ENCODE measurements around the gene C1GALT1.
"Not testable (repeated sequence)": the region's sequence is repeated elsewhere in the genome, so short reads cannot be mapped to it uniquely, and the experiment has no call there.

C1GALT1 gene

DNA sequence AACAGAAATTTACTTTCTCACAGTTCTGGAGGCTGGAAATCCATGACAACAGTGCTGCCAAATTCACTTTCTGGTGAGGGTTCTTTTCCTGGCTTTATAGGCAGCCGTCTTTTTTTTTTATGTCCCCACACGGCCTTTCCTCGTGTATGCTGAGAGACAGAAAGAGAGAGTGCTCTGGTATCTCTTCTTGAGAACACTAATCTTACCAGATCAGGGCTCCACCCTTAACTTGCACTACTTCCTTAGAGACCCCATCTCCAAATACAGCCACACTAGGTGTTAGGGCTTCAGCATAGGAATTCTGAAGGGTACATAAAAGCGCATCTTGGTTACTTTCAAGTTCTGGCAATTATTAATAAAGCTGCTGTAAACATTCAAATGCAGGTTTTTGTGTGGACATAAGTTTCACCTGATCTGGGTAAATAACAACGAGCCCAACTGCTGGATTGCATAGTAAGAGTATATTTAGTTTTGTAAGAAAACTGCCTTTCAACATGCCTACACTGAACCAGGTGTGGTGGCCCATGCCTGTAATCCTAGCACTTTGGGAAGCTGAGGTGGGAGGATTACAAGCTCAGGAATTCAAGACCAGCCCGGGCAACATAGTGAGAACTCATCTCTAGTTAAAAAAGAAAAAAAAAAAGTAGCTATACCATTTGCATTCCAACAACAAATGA lies 8.2 kb upstream of the C1GALT1 start:
- no peak for DNase-seq

DNA sequence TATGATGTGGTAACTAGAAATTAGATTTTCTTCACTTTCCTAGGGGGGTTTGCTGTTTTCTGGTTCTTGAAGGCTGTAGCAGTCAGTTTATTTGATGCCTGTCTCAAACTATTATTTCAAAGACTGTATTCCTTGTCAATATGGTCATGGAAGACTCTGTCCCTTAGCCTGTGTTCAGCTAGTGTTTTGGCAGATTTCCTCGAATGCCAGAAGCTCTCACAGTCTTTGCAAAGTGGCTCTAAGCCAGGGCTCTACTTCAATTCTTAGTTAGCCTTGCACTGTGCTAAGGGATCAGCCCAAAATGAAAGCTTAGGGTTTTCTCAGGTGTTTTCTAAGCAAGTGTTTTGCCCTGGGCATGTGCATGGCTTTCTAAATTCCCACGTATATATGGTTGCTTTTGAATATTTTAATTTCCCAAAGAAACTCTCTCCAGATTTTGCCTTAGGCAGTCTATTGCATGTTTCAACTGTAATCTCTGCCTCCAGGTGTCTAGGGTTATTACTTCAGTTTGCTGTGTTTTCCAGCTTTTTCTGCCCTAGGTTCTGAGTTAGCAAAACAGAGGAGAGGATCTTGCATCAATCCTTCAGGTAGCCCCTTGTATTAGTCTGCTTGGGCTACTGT lies 7.2 kb upstream of the C1GALT1 start:
- DNase-seq: no peak

DNA sequence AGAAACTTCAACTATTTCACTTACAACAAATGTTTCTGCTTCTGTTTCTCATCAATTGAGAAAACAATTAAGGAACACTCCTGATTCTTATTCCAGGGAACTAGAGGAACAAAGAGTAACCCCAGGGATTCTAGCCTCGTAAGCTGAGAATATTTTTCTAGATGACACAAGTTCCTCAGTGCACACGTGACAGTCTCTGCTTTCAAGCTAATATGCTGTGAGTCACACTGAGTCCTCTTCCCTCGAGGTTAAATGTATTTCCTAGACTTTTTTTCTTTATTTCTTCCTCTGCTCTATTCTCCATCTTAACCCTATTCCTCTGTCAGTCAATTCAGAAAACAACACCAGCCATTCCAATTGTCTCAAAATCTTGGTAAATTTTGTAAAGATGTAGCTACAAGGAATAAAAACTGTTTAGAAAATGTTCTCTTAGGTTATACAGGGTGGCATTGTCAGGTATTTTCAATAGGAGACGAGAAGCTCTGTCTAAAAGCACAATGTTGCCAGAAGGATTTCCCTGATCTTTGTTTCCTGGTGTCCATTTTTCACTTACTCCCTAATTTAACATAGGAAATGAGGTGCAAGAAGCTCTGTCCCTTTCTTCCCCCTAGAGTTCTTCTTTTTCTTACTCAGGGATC lies 5.8 kb upstream of the C1GALT1 start:
- DNase-seq: peak; percentile 68

DNA sequence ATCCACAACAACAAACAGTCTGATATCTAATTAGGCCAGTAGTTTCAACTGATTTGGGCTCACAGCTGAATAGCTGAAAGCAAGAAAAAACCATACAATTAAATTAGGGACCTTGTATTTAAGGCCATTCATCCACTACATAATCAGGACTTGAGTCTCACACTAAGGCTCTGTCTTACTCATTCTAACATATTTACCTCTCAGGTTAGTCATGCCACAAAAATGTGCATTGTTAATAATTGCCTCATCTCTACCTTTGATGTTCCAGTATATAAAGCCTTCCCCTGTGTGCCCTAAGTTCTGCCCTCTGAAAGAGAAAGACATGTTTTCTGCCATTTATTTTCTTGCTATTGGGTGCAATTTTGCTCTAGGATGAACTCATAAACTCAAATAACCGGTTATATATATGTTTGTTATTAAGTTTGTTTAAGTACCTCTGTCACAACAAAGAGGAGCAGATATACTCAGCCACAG lies 5.3 kb upstream of the C1GALT1 start:
- DNase-seq: no peak

DNA sequence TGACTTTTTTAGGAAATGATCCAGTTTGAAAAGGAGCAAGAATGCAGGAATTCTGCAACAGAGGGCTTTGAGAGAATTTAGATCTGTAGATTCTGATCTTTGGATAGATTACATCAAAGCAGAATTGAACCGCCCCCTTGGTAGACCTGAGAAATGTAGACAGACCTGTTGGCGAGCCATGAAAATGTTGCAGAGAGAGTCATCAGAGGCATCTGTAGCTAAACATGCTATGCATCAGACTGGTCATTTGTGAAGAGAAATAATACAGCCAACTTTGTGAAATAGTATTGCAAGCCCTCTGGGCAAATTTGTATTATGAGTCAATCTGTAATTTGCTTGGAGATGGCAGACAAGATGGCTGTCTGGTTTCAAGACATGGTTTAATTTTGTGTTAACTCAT lies 4.3 kb upstream of the C1GALT1 start:
- no peak for DNase-seq

DNA sequence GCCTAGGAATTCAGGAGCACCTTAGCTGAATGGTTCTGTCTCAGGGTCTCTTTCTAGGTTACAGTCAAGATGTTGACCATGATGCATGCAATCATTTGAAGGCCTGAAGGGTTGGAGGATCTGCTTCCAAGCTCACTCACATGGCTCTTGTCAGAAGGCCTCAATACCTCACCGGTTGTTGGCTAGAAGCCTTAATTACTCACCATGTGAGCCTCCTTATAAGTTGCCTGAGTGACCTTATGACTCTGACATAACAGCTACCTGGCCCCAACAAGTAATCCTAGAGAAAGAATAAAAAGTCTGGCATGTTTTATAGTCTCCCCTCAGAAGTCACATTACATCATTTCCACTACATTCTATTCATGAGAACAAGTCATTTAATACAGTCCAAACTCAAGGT lies 3.4 kb upstream of the C1GALT1 start:
- DNase-seq: no peak

DNA sequence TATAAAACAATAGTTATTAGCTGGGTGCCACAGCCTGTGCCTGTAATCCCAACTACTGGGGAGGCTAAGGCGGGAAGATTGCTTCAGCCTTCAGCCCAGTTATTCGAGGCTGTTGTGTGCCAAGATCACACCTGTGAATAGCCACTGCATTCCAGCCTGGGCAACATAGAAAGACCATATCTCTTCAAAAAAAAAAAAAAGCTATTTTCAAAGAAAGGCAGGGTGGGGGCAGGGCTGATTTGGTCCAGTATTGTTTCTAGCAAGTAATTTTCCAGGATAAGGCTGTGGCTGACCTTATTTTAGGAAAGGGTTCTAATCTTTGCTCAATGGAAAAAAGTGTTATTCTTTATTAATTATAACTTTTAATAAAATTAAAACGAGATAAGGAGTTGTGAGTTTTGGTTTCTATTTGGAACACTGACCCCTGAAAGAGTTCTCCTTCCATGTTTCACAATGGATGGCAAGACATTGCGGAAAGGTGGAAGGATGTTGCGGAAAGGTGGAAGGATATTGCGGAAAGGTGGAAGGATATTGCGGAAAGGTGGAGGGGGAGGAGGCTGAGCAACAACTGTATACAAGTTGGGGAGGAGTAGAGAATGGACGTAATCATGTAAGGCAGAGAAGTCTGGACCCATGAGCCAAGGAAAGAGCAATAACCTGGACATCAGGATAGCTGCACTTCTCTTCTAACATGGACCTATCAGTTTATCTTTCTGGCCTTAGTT lies 1.5 kb upstream of the C1GALT1 start:
- no peak for DNase-seq

DNA sequence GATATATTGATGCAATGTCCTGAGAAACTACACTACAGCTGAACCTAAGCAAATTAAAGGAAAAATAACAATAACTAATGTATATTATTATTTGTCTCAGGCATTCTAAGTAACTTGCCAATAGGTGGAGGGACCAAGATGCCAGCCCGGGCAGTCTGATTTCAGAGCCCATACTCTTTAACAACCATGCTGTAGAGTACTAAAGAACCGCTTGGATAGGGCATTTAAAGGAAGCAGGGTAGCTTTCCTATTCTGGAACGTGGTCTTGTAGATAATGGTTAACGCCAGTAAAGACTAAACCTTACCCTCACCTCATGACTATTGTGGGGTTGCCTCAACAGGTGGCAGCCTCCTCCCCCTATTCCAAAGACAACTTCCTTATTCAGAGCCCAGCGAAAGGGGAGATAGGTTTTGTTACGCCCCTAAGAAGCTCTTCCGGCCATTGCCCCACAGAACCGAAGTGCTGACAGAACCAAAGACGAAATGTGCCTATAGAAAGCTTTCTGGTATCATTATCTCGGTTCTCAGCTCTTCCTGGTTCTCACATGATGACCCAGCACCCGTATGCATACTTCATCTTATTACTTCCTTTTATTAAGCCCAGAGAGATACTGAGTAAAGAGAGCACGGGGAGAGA lies 707 bp upstream of the C1GALT1 start:
- peak; percentile 80 for DNase-seq

DNA sequence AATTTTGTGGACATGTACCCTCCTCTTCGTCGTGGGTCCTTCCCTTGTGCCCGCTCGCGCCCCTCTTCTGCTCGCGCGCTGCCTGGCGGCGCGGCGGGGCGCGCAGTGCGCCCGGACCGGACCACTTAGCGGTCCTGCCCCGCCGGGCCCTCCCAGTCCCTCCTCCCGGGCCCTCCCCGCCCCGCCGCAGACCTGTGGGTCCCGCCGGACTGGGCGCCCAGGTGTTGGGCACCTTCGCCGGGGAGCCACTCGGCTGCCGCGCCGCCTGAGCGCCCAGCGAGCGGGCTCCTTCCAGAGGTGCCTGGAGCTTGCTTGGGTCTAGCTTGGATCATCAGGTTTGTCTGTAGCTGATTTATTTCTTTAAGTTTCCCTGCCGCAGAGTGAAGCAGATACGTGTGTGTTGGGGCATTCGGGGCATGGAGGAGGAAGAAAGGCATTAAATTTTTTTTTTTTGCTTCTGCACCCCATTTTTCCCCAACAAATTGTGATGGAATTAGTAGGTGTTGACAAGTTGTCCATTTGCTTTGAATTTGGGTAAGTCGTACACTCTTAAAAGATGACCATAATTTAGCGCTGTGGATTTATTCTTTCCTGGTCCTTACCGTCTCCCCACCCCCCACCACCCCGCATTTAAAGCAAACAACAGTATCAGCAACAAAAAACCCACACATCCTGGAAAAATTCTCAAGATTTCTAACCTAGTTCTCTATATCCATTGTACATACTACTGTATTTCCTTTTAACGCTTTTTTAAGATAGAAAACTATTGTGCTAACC lies 905 bp downstream of the C1GALT1 start:
- no peak for DNase-seq

DNA sequence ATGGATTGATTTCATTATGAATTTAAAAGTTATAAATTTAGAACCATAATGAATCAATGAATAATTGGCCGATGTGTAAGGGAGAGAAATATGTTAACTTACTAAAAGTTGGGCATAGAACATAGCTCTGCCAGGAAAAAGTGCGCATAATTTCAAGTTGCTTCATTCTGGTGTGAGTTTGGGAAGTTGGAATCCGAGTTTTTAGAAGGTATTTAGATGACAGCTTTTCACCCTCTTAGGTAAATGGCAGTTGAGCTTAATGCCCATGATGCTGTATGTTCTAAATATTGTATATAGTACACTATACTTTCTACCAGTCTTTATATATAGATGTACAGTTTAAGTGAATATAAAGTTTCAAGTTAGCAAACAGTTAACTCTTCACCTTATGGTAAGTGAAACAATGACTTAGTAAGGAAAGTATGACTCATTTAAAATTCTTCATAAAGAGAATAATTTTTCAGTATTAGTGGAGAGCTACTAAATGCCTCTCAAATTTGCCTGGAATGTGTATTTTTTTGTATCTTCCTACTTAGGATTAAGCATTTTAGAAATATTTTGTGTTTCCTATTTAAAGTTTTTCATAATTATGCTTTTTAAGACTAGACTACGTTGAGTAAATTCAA lies 1.6 kb downstream of the C1GALT1 start:
- DNase-seq: no peak

DNA sequence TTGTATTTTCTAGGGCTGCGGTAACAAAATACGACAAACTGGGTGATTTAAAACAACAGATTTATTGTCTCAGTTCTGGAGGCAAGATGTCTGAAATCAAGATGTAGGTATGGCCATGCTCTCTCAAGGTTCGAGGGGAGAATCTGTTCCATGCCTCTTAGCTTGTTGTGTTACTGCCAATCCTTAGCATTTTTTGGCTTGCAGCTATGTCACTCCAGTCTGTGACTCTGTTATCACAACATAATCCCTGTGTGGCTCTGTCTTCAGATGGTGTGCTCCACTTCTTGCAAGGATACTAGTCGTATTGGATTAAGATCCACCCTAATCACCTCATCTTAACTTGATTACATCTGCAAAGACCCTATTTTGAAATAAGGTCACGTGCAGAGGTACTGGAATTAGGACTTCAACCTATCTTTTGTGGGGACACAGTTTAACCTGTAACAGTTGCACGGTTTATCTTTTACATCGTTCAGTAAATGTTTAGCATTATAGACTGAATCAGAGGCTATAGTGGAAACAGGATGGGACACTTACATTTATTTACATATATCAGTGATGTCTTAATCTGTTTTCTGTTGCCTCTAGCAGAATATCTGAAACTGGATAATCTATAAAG lies 3.1 kb downstream of the C1GALT1 start:
- DNase-seq: no peak

DNA sequence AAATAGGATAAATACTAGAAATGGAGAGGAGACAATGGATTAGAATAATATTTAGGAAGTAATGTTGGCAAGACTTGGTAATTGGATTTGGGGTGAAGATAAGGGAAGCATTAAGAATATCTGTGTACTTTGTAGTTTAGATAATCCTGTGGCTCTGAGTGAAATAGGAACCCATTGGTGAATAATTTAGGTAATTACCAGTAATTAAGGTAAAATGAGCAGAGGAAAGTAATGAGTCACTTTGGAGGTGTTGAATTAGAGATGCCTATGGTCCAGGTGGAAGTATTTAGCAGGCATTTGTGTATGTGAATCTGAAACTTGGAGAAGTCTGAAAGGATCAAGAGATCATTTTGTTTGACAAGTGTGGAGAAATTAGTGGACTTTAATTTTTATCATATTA lies 5.7 kb downstream of the C1GALT1 start:
- DNase-seq: no peak

DNA sequence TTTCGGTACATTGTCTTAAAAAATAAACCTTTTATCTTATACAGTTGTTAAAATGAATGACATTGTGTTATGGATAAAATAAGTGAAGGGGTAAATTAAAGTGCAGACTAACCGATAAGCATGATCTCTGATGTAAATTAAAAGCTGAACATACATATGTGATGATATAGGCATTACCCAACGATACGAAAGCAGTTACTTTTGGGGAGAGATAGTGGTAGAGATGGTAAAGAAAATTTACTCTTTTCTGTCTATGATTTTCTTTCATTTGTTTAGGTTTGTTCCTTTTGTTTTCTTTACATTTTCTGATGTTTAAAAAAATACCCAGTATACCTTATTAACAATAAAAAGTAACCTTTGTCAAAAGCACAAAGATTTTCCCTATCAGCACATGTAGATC lies 6.4 kb downstream of the C1GALT1 start:
- no peak for DNase-seq

DNA sequence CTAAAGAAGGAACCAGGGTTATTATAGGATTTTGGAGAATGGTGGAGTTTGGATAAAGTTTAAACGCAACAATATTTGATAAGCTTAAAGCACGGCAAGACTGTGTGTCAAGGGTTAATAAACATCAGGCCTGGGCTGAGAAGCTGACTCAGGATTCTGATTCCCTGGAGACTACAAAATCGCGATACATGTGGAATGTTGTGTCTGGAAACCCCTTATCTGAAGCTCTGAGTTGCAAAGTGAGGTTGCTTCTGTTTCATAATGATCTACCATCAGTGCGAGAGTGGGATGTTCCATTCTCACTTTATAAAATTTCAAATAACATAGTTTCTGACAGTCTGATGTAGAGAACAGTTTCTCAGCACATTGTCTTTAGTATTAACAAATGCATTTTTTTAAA lies 7.8 kb downstream of the C1GALT1 start:
- no peak for DNase-seq

DNA sequence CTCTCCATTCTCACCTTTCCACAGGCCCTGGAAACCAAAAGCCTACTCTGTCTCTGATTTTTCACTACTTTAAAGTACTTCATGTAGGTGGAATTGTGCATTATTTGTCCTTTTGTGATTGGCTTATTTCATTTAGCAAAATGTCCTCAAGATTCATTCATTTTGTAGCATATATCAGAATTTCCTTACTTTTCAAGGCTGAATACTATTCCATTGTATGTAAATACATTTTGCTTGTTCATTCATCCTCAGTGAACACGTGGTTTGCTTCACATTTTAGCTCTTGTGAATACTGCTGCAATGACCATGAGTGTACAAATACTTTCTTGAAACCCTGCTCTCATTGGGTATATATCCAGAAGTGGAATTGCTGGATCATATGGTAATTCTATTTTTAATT lies 8.8 kb downstream of the C1GALT1 start:
- DNase-seq: no peak

DNA sequence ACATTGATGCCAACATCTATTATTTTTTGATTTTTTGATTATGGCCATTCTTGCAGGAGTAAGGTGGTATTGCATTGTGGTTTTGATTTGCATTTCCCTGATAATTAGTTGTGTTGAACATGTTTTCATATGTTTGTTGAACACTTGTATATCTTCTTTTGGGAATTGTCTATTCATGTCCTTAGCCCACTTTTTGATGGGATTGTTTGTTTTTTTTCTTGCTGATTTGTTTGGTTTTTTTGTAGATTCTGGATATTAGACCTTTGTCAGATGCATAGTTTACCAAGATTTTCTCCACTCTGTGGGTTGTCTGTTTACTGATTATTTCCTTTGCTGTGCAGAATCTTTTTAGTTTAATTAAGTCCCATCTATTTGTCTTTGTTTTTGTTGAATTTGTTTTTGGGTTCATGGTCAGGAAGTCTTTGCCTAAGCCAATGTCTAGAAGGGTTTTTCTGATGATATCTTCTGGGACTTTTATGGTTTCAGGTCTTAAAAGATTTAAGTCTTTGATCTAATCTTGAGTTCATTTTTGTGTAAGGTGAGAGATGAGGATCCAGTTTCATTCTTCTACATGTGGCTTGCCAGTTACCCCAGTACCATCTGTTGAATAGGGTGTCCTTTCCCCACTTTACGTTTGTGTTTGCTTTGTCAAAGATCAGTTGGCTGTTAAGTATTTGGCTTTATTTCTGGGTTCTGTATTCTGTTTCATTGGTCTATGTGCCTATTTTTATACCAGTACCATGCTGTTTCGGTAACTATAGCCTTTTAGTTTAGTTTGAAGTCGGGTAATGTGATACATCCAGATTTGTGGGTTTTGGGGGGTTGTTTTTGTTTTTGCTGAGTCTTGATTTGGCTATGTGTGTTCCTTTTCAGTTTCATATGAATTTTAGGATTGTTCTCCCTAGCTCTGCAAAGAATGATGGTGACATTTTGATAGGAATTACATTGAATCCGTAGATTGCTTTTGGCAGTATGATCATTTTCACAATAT lies 10.7 kb downstream of the C1GALT1 start:
- not testable (repeated sequence) for DNase-seq

DNA sequence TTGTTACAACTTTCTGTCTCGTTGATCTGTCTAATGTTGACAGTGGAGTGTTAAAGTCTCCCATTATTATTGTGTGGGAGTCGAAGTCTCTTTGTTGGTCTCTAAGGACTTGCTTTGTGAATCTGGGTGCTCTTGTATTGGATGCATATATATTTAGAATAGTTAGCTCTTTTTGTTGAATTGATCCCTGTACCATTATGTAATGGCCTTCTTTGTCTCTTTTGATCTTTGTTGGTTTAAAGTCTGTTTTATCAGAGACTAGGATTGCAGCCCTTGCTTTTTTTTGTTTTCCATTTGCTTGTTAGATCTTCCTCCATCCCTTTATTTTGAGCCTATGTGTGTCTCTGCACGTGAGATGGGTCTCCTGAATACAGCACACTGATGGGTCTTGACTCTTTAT lies 17.2 kb downstream of the C1GALT1 start:
- not testable (repeated sequence) for DNase-seq

DNA sequence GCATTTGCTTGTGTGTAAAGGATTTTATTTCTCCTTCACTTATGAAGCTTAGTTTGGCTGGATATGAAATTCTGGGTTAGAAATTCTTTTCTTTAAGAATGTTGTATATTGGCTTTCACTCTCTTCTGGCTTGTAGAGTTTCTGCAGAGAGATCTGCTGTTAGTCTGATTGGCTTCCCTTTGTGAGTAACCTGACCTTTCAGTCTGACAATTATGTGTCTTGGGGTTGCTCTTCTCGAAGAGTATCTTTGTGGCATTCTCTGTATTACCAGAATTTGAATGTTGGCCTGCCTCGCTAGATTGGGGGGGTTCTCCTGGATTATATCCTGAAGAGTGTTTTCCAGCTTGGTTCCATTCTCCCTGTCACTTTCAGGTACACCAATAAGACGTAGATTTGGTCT lies 17.9 kb downstream of the C1GALT1 start:
- not testable (repeated sequence) for DNase-seq

DNA sequence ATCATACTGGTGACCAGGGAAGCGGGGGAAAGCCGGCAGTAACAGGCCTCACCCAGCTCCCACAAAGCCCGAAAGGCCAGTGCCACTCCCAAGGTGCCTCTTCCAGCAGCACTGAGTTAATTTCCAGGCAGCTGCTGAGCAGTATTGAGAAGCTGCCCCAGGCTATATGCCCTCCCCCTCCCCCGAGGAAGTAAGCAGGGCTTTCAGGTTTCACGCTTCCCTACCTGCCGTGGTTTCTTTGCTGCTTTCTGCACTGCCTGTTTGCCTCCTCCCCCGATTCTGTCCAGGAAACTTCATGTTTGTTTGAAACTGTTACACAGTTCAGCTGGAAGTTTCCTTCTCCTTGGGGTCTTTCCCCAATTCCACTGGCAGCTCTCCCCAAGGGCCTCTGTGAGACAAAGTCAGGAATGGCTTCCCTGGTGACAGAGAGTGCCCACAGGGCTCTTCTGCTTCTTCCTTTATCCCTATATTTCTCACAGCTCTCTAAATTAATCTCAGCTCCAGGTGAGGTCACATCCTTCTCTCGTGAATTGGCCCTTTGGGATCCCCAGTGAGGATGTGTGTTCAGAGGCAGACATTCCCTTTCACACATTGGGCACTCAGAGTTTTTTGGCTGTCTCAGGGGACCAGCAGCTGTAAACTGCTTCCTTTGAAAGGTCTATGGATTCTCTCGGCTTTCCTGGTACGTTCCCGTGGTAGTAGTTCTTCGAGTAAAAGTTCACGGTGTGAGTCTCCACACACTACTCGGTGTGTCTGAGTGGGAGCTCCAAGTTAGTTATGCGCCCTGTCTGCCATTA lies 19.4 kb downstream of the C1GALT1 start:
- DNase-seq: no peak

Data from MV-4-11 (cell line).